ENCODE data around the gene CD276.

The CD276 gene

DNA sequence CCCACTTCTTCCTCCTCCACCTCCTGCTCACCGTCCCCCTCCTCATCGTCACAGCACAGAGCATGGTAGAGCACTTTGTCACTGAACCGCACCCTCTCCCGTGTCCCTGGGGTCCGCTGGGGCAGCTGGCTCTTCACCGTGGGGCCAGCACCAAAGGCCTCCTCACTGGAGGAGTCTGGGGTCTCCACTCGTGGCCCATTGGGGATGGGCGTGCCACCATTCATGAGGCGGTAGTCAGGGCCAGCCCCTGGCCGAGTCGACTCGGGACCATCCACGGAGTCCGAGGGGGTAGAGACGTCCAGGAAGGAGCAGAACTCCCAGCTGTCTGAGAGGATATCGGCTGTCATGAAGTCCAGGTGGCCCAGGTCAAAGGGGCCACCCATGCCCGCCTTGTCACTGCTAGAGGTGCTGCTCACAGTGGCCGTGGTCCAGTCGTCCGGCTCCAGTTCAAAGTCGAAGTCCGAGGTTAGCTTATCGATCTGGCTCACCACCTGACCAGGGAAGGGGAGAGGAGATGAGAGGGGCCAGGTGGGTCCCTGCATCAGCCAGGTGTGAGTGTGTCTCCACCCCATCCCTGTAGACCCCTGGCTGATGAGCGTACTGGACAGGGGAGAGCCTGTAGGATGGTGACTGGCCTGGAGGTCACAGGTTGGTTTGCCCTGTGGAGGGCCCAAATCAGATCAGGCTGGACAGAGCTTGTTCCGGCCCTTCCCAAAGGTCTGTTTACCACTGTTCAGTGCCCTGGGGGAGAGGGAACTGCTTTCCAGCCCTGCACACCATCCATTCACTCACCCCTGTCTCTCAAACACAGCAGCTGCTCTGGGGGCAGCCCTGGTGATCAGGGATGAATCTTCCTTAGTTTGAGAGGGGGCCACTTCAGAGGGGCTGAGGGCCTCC, 56.2 kb downstream of the CD276 start:
- no peak overlapping the region for H3K4me3 ChIP-seq (ENCODE audit: low read depth in 1 of 5, low read length in 5 of 5)
- H3K4me1 ChIP-seq (ENCODE audit: control insufficient read depth in 5 of 5, insufficient read depth in 5 of 5, low read length in 5 of 5) = peaks cover 0 to 13% (median 9%) of the 10 kb centered on the region in 5 donors
- H3K36me3 ChIP-seq (ENCODE audit: control insufficient read depth in 5 of 5, insufficient read depth in 5 of 5, low read length in 5 of 5) = no peaks in the 10 kb centered on the region
- no peak overlapping the region for H3K9ac ChIP-seq (ENCODE audit: low read length in 5 of 5)
- no peaks in the 10 kb centered on the region for H3K9me3 ChIP-seq (ENCODE audit: control insufficient read depth in 5 of 5, low read length in 5 of 5)
- H3K27ac ChIP-seq (ENCODE audit: low read depth, low read length) = no peak overlapping the region
- H3K27me3 ChIP-seq (ENCODE audit: control insufficient read depth in 5 of 5, insufficient read depth in 4 of 5, low read length in 5 of 5) = peaks cover 0 to 22% (median 18%) of the 10 kb centered on the region in 5 donors

DNA sequence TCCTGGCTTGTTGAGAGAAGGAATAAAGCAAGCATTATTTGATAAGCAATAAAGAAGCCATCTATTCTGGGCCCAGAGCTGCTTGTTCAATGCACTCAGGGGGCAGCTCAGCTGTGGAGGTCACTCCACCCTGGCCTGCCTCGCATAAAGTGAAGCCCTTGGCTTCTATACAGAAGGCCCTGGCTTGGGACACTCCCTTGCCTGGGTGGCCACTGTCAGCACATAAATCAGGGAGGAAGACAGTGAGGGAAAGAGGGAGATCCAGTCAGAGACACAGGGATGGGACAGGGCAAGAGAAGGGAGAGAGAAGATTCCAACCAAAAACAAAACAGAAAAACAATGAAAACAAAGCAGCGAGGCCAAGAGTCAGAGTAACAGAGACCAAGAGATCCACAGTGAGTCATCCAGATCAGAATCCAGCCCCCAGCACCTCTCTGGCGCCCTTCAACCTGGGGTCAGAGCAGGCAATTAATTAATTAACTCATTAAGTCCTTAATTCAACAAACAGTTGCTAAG, 57.2 kb downstream of the CD276 start:
- H3K27me3 ChIP-seq (ENCODE audit: control insufficient read depth in 5 of 5, insufficient read depth in 4 of 5, low read length in 5 of 5) = peaks cover 0 to 14% (median 12%) of the 10 kb centered on the region in 5 donors
- H3K9me3 ChIP-seq (ENCODE audit: control insufficient read depth in 5 of 5, low read length in 5 of 5) = no peaks in the 10 kb centered on the region
- H3K27ac ChIP-seq (ENCODE audit: low read depth, low read length) = no peak overlapping the region
- peaks cover 0 to 17% (median 12%) of the 10 kb centered on the region in 5 donors for H3K4me1 ChIP-seq (ENCODE audit: control insufficient read depth in 5 of 5, insufficient read depth in 5 of 5, low read length in 5 of 5)
- no peaks in the 10 kb centered on the region for H3K36me3 ChIP-seq (ENCODE audit: control insufficient read depth in 5 of 5, insufficient read depth in 5 of 5, low read length in 5 of 5)
- no peak overlapping the region for H3K4me3 ChIP-seq (ENCODE audit: low read depth in 1 of 5, low read length in 5 of 5)
- H3K9ac ChIP-seq (ENCODE audit: low read length in 5 of 5) = no peak overlapping the region

DNA sequence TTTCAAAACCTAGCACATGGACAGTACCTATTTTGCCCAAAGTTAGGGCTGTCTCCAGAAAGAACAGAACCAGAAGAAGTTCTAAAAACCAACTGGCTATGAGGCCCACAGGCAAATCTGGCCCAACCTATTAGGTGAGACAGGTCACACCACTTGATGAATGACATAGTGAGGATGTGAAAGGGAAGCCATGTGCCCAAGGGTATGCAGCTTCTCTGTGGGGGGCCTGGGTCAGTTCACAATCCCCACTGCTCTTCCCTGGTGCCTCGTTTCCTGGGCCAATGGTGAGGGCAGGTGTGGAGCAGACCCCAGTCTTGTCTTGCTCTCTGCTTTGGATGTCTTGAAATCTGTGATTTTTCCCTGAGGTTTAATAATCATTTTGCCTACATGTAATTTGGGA, 60.1 kb downstream of the CD276 start:
- Histone ChIP-seq H3K27ac (ENCODE audit: low read depth, low read length) (no peak overlapping the region), H3K36me3 (ENCODE audit: control insufficient read depth in 5 of 5, insufficient read depth in 5 of 5, low read length in 5 of 5) (no peaks in the 10 kb centered on the region), H3K9ac (ENCODE audit: low read length in 5 of 5) (no peak overlapping the region), H3K27me3 (ENCODE audit: control insufficient read depth in 5 of 5, insufficient read depth in 4 of 5, low read length in 5 of 5) (peaks cover 0 to 5% (median 0%) of the 10 kb centered on the region in 5 donors), H3K4me1 (ENCODE audit: control insufficient read depth in 5 of 5, insufficient read depth in 5 of 5, low read length in 5 of 5) (peaks cover 3 to 27% (median 21%) of the 10 kb centered on the region in 5 donors), H3K9me3 (ENCODE audit: control insufficient read depth in 5 of 5, low read length in 5 of 5) (no peaks in the 10 kb centered on the region), H3K4me3 (ENCODE audit: low read depth in 1 of 5, low read length in 5 of 5) (no peak overlapping the region)

GRCh38 chr15:73745073-73745472, 60.9 kb downstream of the CD276 start:
- Histone ChIP-seq H3K9me3 (ENCODE audit: control insufficient read depth in 5 of 5, low read length in 5 of 5) (no peaks in the 10 kb centered on the region), H3K4me3 (ENCODE audit: low read depth in 1 of 5, low read length in 5 of 5) (no peak overlapping the region), H3K27ac (ENCODE audit: low read depth, low read length) (no peak overlapping the region), H3K36me3 (ENCODE audit: control insufficient read depth in 5 of 5, insufficient read depth in 5 of 5, low read length in 5 of 5) (no peaks in the 10 kb centered on the region), H3K9ac (ENCODE audit: low read length in 5 of 5) (no peak overlapping the region), H3K4me1 (ENCODE audit: control insufficient read depth in 5 of 5, insufficient read depth in 5 of 5, low read length in 5 of 5) (peaks cover 3 to 27% (median 21%) of the 10 kb centered on the region in 5 donors), H3K27me3 (ENCODE audit: control insufficient read depth in 5 of 5, insufficient read depth in 4 of 5, low read length in 5 of 5) (peaks cover 0 to 5% (median 0%) of the 10 kb centered on the region in 5 donors)

GRCh38 chr15:73746261-73746660, 62.1 kb downstream of the CD276 start:
- Histone ChIP-seq H3K4me1 (ENCODE audit: control insufficient read depth in 5 of 5, insufficient read depth in 5 of 5, low read length in 5 of 5) (peaks cover 3 to 28% (median 23%) of the 10 kb centered on the region in 5 donors), H3K9ac (ENCODE audit: low read length in 5 of 5) (no peak overlapping the region), H3K4me3 (ENCODE audit: low read depth in 1 of 5, low read length in 5 of 5) (no peak overlapping the region), H3K27ac (ENCODE audit: low read depth, low read length) (no peak overlapping the region), H3K27me3 (ENCODE audit: control insufficient read depth in 5 of 5, insufficient read depth in 4 of 5, low read length in 5 of 5) (peaks cover 0 to 1% (median under 1%) of the 10 kb centered on the region in 5 donors), H3K36me3 (ENCODE audit: control insufficient read depth in 5 of 5, insufficient read depth in 5 of 5, low read length in 5 of 5) (no peaks in the 10 kb centered on the region), H3K9me3 (ENCODE audit: control insufficient read depth in 5 of 5, low read length in 5 of 5) (no peaks in the 10 kb centered on the region)

DNA sequence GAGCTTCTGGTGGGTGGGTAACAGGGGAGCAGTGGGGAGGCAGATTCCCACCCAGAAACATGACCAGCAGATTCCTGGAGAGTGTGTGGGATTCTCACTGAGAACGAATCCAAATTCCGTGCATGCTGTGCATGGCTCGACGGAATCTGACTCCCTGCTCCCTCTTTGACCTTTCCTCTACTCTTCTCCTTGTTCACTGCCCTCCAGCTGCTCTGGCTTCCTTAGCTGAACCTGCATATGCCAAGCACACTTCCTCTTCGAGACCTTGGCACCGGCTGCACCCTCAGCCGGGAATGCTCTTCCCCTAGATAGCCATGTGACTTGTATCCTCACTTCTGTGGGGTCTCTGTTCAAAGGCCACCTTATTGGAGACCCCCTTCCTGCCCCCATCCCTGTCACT, 62.7 kb downstream of the CD276 start:
- Histone ChIP-seq H3K36me3 (ENCODE audit: control insufficient read depth in 5 of 5, insufficient read depth in 5 of 5, low read length in 5 of 5) (no peaks in the 10 kb centered on the region), H3K9ac (ENCODE audit: low read length in 5 of 5) (peak overlapping the region in 1 of 5 donors; percentile 38), H3K4me3 (ENCODE audit: low read depth in 1 of 5, low read length in 5 of 5) (no peak overlapping the region), H3K27ac (ENCODE audit: low read depth, low read length) (no peak overlapping the region), H3K9me3 (ENCODE audit: control insufficient read depth in 5 of 5, low read length in 5 of 5) (no peaks in the 10 kb centered on the region), H3K4me1 (ENCODE audit: control insufficient read depth in 5 of 5, insufficient read depth in 5 of 5, low read length in 5 of 5) (peaks cover 3 to 30% (median 28%) of the 10 kb centered on the region in 5 donors), H3K27me3 (ENCODE audit: control insufficient read depth in 5 of 5, insufficient read depth in 4 of 5, low read length in 5 of 5) (peaks cover 0 to 5% (median 4%) of the 10 kb centered on the region in 5 donors)

DNA sequence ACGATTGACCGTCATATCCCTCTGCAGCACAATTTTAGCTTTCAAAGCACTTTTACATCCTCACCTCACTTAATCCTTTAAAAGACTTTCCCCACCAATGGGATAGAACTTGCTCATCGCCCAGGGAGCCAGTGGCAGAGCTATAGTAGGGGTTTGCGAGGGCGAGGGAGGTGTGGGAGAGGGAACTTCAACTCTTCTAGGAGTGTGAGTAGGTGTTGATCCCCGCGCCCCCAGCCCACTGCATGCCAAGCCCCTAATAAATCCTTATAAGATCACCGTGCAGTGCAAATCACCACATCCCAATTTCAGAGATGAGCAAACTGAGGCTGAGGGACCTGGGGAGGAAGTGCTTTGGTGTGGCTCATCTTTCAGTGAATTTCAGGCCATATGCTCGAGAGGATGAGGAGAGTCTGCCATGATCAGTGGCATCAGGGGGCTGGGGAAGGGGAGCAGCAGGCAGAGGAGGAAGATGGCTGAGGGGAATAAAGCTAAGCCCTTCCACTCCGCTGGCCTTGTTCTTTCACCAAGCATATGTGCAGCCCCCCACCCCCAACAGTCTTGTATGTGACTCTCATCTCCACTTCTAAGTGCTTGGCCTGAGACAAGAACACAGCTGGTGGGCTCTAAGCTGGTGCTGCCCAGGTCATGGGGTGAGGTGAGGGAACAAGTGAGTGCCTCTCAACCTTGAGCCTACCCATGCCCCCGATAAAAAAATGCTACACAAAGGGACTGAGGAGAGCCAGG, 63.8 kb downstream of the CD276 start:
- Histone ChIP-seq H3K4me1 (ENCODE audit: control insufficient read depth in 5 of 5, insufficient read depth in 5 of 5, low read length in 5 of 5) (peaks cover 3 to 30% (median 25%) of the 10 kb centered on the region in 5 donors), H3K9me3 (ENCODE audit: control insufficient read depth in 5 of 5, low read length in 5 of 5) (no peaks in the 10 kb centered on the region), H3K9ac (ENCODE audit: low read length in 5 of 5) (no peak overlapping the region), H3K27me3 (ENCODE audit: control insufficient read depth in 5 of 5, insufficient read depth in 4 of 5, low read length in 5 of 5) (peaks cover 0 to 9% (median 4%) of the 10 kb centered on the region in 5 donors), H3K4me3 (ENCODE audit: low read depth in 1 of 5, low read length in 5 of 5) (no peak overlapping the region), H3K27ac (ENCODE audit: low read depth, low read length) (no peak overlapping the region), H3K36me3 (ENCODE audit: control insufficient read depth in 5 of 5, insufficient read depth in 5 of 5, low read length in 5 of 5) (no peaks in the 10 kb centered on the region)

DNA sequence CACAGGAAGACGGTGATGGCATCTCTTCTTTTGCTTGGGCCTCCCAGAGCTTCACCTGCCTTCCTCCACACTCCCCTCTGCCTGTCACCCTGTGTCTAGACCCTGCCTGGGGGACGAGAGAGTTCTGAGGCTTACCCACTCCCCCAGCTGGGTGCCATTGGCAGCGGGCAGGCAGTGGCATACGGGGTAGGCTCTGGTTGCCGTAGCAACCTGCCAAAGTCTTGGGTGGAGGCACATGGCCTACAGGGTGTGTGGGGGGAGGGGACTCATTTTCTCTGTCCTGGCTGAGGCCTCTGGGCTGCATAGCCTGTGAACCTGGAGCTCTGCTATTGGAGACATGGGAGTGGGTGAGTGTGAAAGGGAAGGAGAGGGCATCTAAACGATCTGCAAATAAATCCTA, 64.5 kb downstream of the CD276 start:
- Histone ChIP-seq H3K9me3 (ENCODE audit: control insufficient read depth in 5 of 5, low read length in 5 of 5) (no peaks in the 10 kb centered on the region), H3K27me3 (ENCODE audit: control insufficient read depth in 5 of 5, insufficient read depth in 4 of 5, low read length in 5 of 5) (peaks cover 0 to 9% (median 4%) of the 10 kb centered on the region in 5 donors), H3K9ac (ENCODE audit: low read length in 5 of 5) (no peak overlapping the region), H3K4me1 (ENCODE audit: control insufficient read depth in 5 of 5, insufficient read depth in 5 of 5, low read length in 5 of 5) (peaks cover 3 to 33% (median 25%) of the 10 kb centered on the region in 5 donors), H3K4me3 (ENCODE audit: low read depth in 1 of 5, low read length in 5 of 5) (no peak overlapping the region), H3K27ac (ENCODE audit: low read depth, low read length) (no peak overlapping the region), H3K36me3 (ENCODE audit: control insufficient read depth in 5 of 5, insufficient read depth in 5 of 5, low read length in 5 of 5) (no peaks in the 10 kb centered on the region)

DNA sequence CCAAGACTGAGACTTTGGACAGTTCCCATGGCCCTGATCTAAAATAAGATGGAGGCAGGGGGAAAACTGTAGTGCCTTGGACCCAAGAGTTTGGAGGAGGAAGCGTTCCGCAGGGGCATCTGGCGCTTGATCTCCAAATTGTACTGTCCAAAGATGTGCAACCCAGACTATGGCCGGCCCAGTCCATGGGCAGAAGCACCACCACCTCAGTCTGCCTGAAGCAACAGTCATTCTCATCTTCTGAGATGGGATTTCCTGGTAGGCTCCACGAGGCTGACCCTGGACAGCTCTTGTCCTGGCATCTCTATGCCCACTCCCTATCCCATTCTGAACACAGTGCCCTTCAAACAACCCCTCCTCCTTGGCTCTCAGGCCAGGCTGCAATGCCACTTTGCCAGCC, 65.3 kb downstream of the CD276 start:
- Histone ChIP-seq H3K27me3 (ENCODE audit: control insufficient read depth in 5 of 5, insufficient read depth in 4 of 5, low read length in 5 of 5) (peaks cover 0 to 9% (median 4%) of the 10 kb centered on the region in 5 donors), H3K36me3 (ENCODE audit: control insufficient read depth in 5 of 5, insufficient read depth in 5 of 5, low read length in 5 of 5) (no peaks in the 10 kb centered on the region), H3K4me1 (ENCODE audit: control insufficient read depth in 5 of 5, insufficient read depth in 5 of 5, low read length in 5 of 5) (peaks cover 3 to 33% (median 25%) of the 10 kb centered on the region in 5 donors), H3K4me3 (ENCODE audit: low read depth in 1 of 5, low read length in 5 of 5) (no peak overlapping the region), H3K9me3 (ENCODE audit: control insufficient read depth in 5 of 5, low read length in 5 of 5) (no peaks in the 10 kb centered on the region), H3K9ac (ENCODE audit: low read length in 5 of 5) (no peak overlapping the region), H3K27ac (ENCODE audit: low read depth, low read length) (no peak overlapping the region)
